Brain microvascular endothelial cell (primary cell): ENCODE data around the gene CLASP1.

Source experiments
- DNase-seq: peaks from one replicate; pipeline ENCODE4 v3.0.0-alpha.2; 2020
- H3K27ac ChIP-seq: fragments of 250-450 bp; sonication (Bioruptor Pico); 2 replicates; pipeline ENCODE4 v1.5.1; 2020; ENCODE audit warnings: mild to moderate bottlenecking, moderate library complexity
- H3K27me3 ChIP-seq: fragments of 250-450 bp; sonication (Bioruptor Pico); replicated peaks from 2 replicates; pipeline ENCODE4 v1.5.1; 2020; ENCODE audit warnings: mild to moderate bottlenecking
- H3K36me3 ChIP-seq: fragments of 250-450 bp; sonication (Bioruptor Pico); replicated peaks from 2 replicates; pipeline ENCODE4 v1.5.1; 2020; ENCODE audit warnings: mild to moderate bottlenecking
- H3K4me3 ChIP-seq: 2 replicates; pipeline ENCODE4 v1.5.1; 2011; ENCODE audit warnings: low read depth, mild to moderate bottlenecking, control low read depth, low read length, moderate library complexity
- in situ Hi-C: cut with HindIII; loops from 2 replicates; pipeline ENCODE4 v1.10.0; 2017; ENCODE audit warnings: low sequenced_read_pairs, low pct_ligation_motif_present
- TF ChIP-seq, protein P1 (sequence below): IDR thresholded peaks from 2 replicates; pipeline ENCODE4 v1.5.1; 2011; ENCODE audit warnings: low read depth, mild to moderate bottlenecking, moderate library complexity, low read length, control low read depth, inconsistent platforms; ENCODE audit errors: missing control alignments

The CLASP1 gene

DNA sequence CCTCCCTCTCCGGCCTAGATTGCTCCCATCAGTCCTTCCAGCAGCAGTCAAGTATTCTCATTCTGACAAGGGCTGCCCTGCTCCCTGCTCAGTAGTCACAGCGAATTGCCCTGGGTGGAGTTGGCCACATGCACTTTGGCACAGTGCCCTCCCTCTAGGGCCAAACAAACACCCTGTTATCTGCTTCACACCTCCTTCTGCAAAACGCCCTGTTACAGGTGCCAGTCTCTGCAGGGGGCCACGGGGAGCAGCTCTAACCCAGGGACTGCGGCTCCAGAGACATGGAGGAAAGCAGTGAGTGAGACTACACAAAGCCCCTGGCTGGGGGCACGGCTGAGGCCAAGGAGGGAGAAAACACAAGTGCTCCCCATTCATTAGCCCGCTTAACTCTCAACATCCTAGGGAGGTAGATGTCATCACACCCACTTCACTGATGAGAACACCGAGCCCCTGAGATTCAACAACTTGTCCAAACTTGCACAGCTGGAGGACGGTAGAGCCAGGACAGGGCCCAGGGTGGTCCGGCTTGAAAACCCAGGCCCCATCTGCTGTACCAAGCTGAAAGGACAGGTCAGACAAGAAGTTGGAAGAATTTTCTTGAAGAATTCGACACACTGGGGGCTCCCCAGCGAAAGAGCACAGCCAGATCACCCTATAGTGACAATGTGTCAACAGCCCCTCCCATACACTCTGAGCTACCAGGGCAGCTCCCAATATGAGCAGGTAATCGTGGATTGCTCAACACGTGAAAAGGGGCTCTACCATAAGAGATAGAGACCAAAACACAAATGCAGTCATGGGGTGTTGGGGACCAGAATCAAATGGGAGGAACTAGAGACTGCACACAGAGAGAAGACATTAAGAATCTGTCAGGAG lies 355.6 kb downstream of the CLASP1 start:
- Histone ChIP-seq H3K27ac (no peak overlapping the region), H3K27me3 (no peaks in the 10 kb centered on the region), H3K4me3 (no peak overlapping the region), H3K36me3 (no peaks in the 10 kb centered on the region)
- no peak for DNase-seq
- TF ChIP-seq, protein P1, sequence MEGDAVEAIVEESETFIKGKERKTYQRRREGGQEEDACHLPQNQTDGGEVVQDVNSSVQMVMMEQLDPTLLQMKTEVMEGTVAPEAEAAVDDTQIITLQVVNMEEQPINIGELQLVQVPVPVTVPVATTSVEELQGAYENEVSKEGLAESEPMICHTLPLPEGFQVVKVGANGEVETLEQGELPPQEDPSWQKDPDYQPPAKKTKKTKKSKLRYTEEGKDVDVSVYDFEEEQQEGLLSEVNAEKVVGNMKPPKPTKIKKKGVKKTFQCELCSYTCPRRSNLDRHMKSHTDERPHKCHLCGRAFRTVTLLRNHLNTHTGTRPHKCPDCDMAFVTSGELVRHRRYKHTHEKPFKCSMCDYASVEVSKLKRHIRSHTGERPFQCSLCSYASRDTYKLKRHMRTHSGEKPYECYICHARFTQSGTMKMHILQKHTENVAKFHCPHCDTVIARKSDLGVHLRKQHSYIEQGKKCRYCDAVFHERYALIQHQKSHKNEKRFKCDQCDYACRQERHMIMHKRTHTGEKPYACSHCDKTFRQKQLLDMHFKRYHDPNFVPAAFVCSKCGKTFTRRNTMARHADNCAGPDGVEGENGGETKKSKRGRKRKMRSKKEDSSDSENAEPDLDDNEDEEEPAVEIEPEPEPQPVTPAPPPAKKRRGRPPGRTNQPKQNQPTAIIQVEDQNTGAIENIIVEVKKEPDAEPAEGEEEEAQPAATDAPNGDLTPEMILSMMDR = no peak
- in situ Hi-C loops = no loop called here

DNA sequence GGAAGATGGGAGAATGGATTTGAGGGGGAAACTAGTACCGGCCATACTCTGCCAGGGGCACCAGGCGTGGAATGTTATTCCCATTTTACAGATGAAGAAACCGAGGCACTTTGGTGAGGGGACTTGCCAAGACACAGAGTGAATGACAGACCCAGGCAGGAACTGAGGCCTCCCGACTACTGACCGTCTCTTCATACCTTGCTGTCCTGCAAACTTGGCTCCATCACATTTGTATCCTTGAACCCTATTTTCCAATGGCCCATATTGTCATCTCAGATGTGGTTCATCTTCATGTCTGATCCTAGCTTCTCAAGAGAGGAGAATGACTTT lies 358.0 kb downstream of the CLASP1 start:
- TF ChIP-seq, protein P1 = no peak
- in situ Hi-C loops = no loop called here
- DNase-seq = no peak
- no peaks in the 10 kb centered on the region for H3K27me3 ChIP-seq
- no peak overlapping the region for H3K4me3 ChIP-seq
- no peaks in the 10 kb centered on the region for H3K36me3 ChIP-seq
- no peak overlapping the region for H3K27ac ChIP-seq

DNA sequence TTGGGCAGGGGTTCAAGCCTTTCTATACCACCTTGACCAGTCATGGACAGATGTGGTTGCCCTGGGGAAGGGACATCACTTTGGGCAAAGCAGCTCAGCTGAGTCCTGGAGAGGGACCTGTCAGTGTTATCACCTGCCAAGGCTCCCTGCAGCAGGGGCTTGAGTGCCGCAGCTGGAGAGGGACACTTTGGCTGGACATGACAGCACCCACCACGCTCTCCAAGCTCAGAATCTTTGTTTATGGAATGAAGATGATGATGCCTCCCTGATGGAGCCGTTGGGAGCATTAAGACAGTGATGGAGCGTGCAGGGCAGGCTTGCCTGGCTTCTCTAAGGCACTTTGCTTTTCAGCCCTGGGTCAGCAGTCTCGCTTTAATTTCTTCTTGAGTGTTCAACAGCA lies 360.0 kb downstream of the CLASP1 start:
- Histone ChIP-seq H3K27ac (no peak overlapping the region), H3K36me3 (no peaks in the 10 kb centered on the region), H3K4me3 (no peak overlapping the region), H3K27me3 (peaks cover 14% of the 10 kb centered on the region)
- in situ Hi-C loops = no loop called here
- TF ChIP-seq, protein P1 = no peak
- no peak for DNase-seq

DNA sequence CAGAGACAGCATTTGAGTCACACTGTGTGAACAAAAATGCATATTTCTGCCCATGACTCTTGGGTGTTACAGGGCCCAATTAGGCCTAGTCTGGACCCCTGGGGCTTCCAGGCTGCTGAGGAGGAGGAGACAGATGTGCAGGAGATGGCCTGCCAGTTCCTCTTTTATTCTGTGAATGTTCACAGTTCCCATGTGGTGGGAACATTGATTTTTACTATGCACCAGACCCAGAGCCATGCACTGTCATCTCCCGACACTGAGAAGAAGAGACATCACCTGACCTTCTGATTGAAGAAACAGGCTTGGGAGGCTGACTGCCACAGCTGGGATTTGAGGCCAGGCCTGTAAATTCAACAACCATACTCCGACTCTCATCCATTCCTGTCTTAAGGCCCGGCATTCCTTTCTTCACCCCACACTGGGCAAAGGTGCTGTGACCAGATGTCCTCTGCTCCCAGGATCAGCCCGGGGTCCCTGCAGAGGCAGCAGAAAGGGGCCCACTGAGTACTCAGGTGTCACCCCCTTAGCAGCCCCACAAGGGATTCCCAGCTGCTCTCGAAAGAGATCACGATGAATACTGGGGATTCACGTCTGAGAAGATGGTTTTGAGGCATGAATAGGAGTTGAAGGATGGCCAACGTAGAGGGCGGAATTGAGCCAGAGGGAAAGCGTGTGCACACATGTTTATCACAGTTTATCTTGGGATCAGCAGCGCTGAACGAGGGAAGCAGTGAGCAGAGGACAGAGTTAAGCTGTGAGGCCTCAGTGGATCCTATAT lies 360.6 kb downstream of the CLASP1 start:
- Histone ChIP-seq H3K27me3 (peaks cover 20% of the 10 kb centered on the region), H3K36me3 (no peaks in the 10 kb centered on the region), H3K4me3 (no peak overlapping the region), H3K27ac (no peak overlapping the region)
- no peak for DNase-seq
- TF ChIP-seq, protein P1 = no peak
- in situ Hi-C loops = no loop called here

DNA sequence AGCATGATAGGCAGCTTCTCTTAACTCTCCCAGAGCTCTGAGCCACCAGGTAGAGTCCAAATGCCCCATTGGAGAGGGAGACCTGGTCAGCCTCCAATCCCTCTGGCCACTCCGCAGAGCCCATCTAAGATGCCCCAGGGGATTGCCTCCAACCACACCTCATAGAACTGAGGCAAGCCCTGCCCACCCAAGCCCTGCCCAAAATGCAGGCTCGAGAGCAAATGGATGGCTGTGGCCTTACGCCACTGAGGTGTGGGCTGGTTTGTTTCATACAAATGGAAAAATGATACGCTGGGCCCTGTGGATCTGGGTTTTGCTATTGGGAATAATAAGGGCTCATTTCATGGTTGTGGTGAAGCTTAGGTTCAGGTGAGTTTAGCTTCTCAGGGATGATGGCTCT lies 361.3 kb downstream of the CLASP1 start:
- no peak overlapping the region for H3K4me3 ChIP-seq
- peaks cover 27% of the 10 kb centered on the region for H3K27me3 ChIP-seq
- TF ChIP-seq, protein P1 = no peak
- H3K36me3 ChIP-seq = no peaks in the 10 kb centered on the region
- in situ Hi-C loops = no loop called here
- H3K27ac ChIP-seq = no peak overlapping the region
- no peak for DNase-seq
